NCI-H460 (cell line): ENCODE results near the gene CNST. TPM values are rescaled to one million over a fixed set of nuclear protein-coding genes. Genes with fewer than 3 reads are reported as not detected.
A peak's percentile ranks its signal among the peaks of the same experiment; 100 is the strongest.

Experiments
- DNase-seq: peaks from one replicate; pipeline ENCODE4 v3.0.0-alpha.2; 2016; ENCODE audit warnings: low read depth; ENCODE audit errors: extremely low read depth
- polyA plus RNA-seq: library from polyadenylated mRNA; depleted of rRNA; stranded (reverse); fragments of >200 nt; gene quantifications from 2 replicates; pipeline ENCODE4 v1.2.3, GENCODE V29; 2014; cell fraction: nucleus; rRNA removed
- total RNA-seq: library from RNA; depleted of rRNA; stranded (reverse); fragments of >200 nt; shearing (Covaris generic); gene quantifications from 2 replicates; pipeline ENCODE4 v1.2.3, GENCODE V29; 2014; rRNA removed

The CNST gene
- total RNA-seq: 25.8 and 26.1 TPM in 2 replicates
- 10.5 and 15.7 TPM in 2 replicates for polyA plus RNA-seq

GRCh38 chr1:246566128-246566812 is at the start of gene CNST, which contains the start of gene TFB2M:
CNST (plus strand) TSS chr1:246566456; CDS start chr1:246591563, 25,107 bp downstream.
TFB2M (minus strand) TSS chr1:246566261; CDS start chr1:246566138, 123 bp downstream.
- DNase-seq: peak; percentile 99

- DNase-seq: no peak
Observed at GRCh38 chr1:246517391-246517790, 48.9 kb upstream of the CNST start.

- no peak for DNase-seq
Observed at GRCh38 chr1:246518456-246519205, 47.6 kb upstream of the CNST start.

- DNase-seq: no peak
Observed at GRCh38 chr1:246519514-246519913, 46.7 kb upstream of the CNST start.

GRCh38 chr1:246526380-246526779 is 39.9 kb upstream of the CNST start:
- no peak for DNase-seq

GRCh38 chr1:246526915-246527314 is 39.3 kb upstream of the CNST start:
- DNase-seq: no peak

GRCh38 chr1:246527402-246528088 is 38.7 kb upstream of the CNST start:
- no peak for DNase-seq

- DNase-seq: no peak
Observed at GRCh38 chr1:246528933-246529731, 37.1 kb upstream of the CNST start.

- no peak for DNase-seq
Observed at GRCh38 chr1:246530482-246530881, 35.8 kb upstream of the CNST start.

- no peak for DNase-seq
Observed at GRCh38 chr1:246532519-246532918, 33.7 kb upstream of the CNST start.

- no peak for DNase-seq
Observed at GRCh38 chr1:246533371-246533905, 32.8 kb upstream of the CNST start.

GRCh38 chr1:246534114-246534513 is 32.1 kb upstream of the CNST start:
- DNase-seq: no peak

- DNase-seq: no peak
Observed at GRCh38 chr1:246537441-246537840, 28.8 kb upstream of the CNST start.

GRCh38 chr1:246537887-246538286 is 28.4 kb upstream of the CNST start:
- no peak for DNase-seq

- DNase-seq: no peak
Observed at GRCh38 chr1:246540738-246541491, 25.3 kb upstream of the CNST start.

GRCh38 chr1:246544001-246544400 is 22.3 kb upstream of the CNST start:
- no peak for DNase-seq

- no peak for DNase-seq
Observed at GRCh38 chr1:246549665-246550064, 16.6 kb upstream of the CNST start.

- no peak for DNase-seq
Observed at GRCh38 chr1:246550402-246550801, 15.9 kb upstream of the CNST start.

- DNase-seq: no peak
Observed at GRCh38 chr1:246552110-246552509, 14.1 kb upstream of the CNST start.

GRCh38 chr1:246554201-246554600 is 12.1 kb upstream of the CNST start:
- no peak for DNase-seq
